Measurements from ENCODE around the gene CCK.

DNA sequence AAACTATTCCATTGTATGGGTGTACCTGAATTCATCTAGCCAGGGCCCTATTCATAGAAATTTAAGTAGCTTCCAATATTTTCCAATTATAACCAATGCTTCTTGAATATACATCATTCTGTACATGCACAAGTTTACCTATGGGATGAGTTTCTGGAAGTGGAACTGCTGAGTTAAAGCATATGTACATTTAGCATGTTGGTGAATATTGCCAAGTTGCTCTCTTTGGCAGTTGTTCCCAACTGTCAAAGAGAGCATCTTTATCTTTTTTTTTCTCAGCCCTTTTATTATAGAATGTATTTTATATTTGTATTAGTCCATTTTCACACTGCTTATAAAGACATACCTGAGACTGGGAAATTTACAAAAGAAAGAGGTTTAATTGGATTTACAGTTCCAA, 8.3 kb upstream of the CCK start:
- TF ChIP-seq, protein P1, sequence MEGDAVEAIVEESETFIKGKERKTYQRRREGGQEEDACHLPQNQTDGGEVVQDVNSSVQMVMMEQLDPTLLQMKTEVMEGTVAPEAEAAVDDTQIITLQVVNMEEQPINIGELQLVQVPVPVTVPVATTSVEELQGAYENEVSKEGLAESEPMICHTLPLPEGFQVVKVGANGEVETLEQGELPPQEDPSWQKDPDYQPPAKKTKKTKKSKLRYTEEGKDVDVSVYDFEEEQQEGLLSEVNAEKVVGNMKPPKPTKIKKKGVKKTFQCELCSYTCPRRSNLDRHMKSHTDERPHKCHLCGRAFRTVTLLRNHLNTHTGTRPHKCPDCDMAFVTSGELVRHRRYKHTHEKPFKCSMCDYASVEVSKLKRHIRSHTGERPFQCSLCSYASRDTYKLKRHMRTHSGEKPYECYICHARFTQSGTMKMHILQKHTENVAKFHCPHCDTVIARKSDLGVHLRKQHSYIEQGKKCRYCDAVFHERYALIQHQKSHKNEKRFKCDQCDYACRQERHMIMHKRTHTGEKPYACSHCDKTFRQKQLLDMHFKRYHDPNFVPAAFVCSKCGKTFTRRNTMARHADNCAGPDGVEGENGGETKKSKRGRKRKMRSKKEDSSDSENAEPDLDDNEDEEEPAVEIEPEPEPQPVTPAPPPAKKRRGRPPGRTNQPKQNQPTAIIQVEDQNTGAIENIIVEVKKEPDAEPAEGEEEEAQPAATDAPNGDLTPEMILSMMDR (IDR thresholded peaks at IDR 0.05; ENCODE audit: poor library complexity, severe bottlenecking), result no peak
- no peak for TF ChIP-seq EZH2 (IDR thresholded peaks at IDR 0.05; ENCODE audit: borderline replicate concordance, insufficient read depth, low read length, poor library complexity, severe bottlenecking)
- TF ChIP-seq EP300 (conservative IDR thresholded peaks at IDR 0.05; ENCODE audit: poor library complexity, severe bottlenecking), result no peak
- no peak for TF ChIP-seq MXI1 (conservative IDR thresholded peaks at IDR 0.05; ENCODE audit: poor library complexity, severe bottlenecking)
- TF ChIP-seq POLR2AphosphoS5 (IDR thresholded peaks at IDR 0.05), result no peak
- TF ChIP-seq, protein P2, sequence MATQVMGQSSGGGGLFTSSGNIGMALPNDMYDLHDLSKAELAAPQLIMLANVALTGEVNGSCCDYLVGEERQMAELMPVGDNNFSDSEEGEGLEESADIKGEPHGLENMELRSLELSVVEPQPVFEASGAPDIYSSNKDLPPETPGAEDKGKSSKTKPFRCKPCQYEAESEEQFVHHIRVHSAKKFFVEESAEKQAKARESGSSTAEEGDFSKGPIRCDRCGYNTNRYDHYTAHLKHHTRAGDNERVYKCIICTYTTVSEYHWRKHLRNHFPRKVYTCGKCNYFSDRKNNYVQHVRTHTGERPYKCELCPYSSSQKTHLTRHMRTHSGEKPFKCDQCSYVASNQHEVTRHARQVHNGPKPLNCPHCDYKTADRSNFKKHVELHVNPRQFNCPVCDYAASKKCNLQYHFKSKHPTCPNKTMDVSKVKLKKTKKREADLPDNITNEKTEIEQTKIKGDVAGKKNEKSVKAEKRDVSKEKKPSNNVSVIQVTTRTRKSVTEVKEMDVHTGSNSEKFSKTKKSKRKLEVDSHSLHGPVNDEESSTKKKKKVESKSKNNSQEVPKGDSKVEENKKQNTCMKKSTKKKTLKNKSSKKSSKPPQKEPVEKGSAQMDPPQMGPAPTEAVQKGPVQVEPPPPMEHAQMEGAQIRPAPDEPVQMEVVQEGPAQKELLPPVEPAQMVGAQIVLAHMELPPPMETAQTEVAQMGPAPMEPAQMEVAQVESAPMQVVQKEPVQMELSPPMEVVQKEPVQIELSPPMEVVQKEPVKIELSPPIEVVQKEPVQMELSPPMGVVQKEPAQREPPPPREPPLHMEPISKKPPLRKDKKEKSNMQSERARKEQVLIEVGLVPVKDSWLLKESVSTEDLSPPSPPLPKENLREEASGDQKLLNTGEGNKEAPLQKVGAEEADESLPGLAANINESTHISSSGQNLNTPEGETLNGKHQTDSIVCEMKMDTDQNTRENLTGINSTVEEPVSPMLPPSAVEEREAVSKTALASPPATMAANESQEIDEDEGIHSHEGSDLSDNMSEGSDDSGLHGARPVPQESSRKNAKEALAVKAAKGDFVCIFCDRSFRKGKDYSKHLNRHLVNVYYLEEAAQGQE (IDR thresholded peaks at IDR 0.05; ENCODE audit: borderline replicate concordance), result no peak
- TF ChIP-seq RAD21 (conservative IDR thresholded peaks at IDR 0.05), result no peak
